Neural cell (in vitro differentiated cells): ENCODE results near the gene C14orf132. TPM values are rescaled to one million over a fixed set of nuclear protein-coding genes. Genes with fewer than 3 reads are reported as not detected.

ENCODE experiments used
- H2AFZ ChIP-seq: fragments of 200-600, 300-800 bp; sonication (generic), shearing (Covaris generic); 2 replicates; pipeline ENCODE4 v1.6.0; 2014; ENCODE audit warnings: low read depth, mild to moderate bottlenecking, antibody characterized with exemption, low read length, moderate library complexity
- H3F3A ChIP-seq: fragments of 200-600 bp; shearing (Covaris generic); 2 replicates; pipeline ENCODE4 v1.6.1; 2016; ENCODE audit warnings: mild to moderate bottlenecking, moderate library complexity, mixed read lengths, antibody characterized with exemption, low read length; ENCODE audit not compliant: insufficient read depth, poor library complexity, severe bottlenecking
- H3K27ac ChIP-seq: fragments of 200-600, 300-800 bp; sonication (generic), shearing (Covaris generic); 2 replicates; pipeline ENCODE4 v1.5.1; 2014; ENCODE audit warnings: mild to moderate bottlenecking, low read length, moderate library complexity
- H3K27me3 ChIP-seq: fragments of 300-800, 200-600 bp; sonication (generic), shearing (Covaris generic); 2 replicates; pipeline ENCODE4 v1.6.0; 2014; ENCODE audit warnings: mild to moderate bottlenecking, low read depth, low read length, moderate library complexity; ENCODE audit not compliant: insufficient read depth
- H3K36me3 ChIP-seq: fragments of 300-800, 200-600 bp; sonication (generic), shearing (Covaris generic); 2 replicates; pipeline ENCODE4 v1.5.1; 2014; ENCODE audit warnings: mild to moderate bottlenecking, antibody characterized with exemption, low read length, moderate library complexity; ENCODE audit not compliant: insufficient read depth
- H3K4me2 ChIP-seq: fragments of 300-800, 200-600 bp; sonication (generic), shearing (Covaris generic); 2 replicates; pipeline ENCODE4 v1.6.0; 2014; ENCODE audit warnings: mild to moderate bottlenecking, low read length
- H3K4me3 ChIP-seq: fragments of 300-800, 200-600 bp; sonication (generic), shearing (Covaris generic); 2 replicates; pipeline ENCODE4 v1.5.1; 2014; ENCODE audit warnings: mild to moderate bottlenecking, low read length, moderate library complexity
- H3K79me2 ChIP-seq: fragments of 200-600 bp; shearing (Covaris generic); replicated peaks from 2 replicates; pipeline ENCODE4 v1.6.0; 2014; ENCODE audit warnings: mild to moderate bottlenecking, low read length, moderate library complexity; ENCODE audit not compliant: insufficient read depth
- H3K9ac ChIP-seq: fragments of 300-800, 200-600 bp; sonication (generic), shearing (Covaris generic); 2 replicates; pipeline ENCODE4 v1.6.1; 2016; ENCODE audit warnings: mild to moderate bottlenecking, low read length, mixed read lengths
- H3K9me2 ChIP-seq: fragments of 200-600 bp; shearing (Covaris generic); 2 replicates; pipeline ENCODE4 v1.6.1; 2016; ENCODE audit warnings: mild to moderate bottlenecking, low read length, mixed read lengths; ENCODE audit not compliant: insufficient read depth
- H3K9me3 ChIP-seq: fragments of 200-600, 300-800 bp; sonication (generic), shearing (Covaris generic); 2 replicates; pipeline ENCODE4 v1.6.1; 2016; ENCODE audit warnings: mild to moderate bottlenecking, mixed run types, low read length, moderate library complexity, mixed read lengths
- H4K20me1 ChIP-seq: fragments of 200-600 bp; shearing (Covaris generic); 2 replicates; pipeline ENCODE4 v1.6.1; 2016; ENCODE audit warnings: mild to moderate bottlenecking, mixed run types; ENCODE audit not compliant: insufficient read depth
- EP300 ChIP-seq: fragments of 450-650 bp; conservative IDR thresholded peaks from 2 replicates; pipeline ENCODE4 v1.6.1; 2014; ENCODE audit warnings: antibody characterized with exemption, mild to moderate bottlenecking, moderate library complexity; ENCODE audit not compliant: poor library complexity, severe bottlenecking
- EZH2 ChIP-seq: fragments of 200-600, 300-800 bp; shearing (Covaris generic), sonication (generic); IDR thresholded peaks from 2 replicates; pipeline ENCODE4 v1.6.1; 2014; ENCODE audit warnings: antibody characterized with exemption, low read length, borderline replicate concordance, mild to moderate bottlenecking; ENCODE audit not compliant: insufficient read depth, poor library complexity, severe bottlenecking
- MXI1 ChIP-seq: fragments of 450-650 bp; conservative IDR thresholded peaks from 2 replicates; pipeline ENCODE4 v1.6.1; 2014; ENCODE audit warnings: antibody characterized with exemption, mild to moderate bottlenecking; ENCODE audit not compliant: poor library complexity, severe bottlenecking
- POLR2AphosphoS5 ChIP-seq: IDR thresholded peaks from 2 replicates; pipeline ENCODE4 v1.6.1; 2012
- RAD21 ChIP-seq: fragments of 450-650 bp; conservative IDR thresholded peaks from 2 replicates; pipeline ENCODE4 v1.6.1; 2014; ENCODE audit warnings: antibody characterized with exemption, mild to moderate bottlenecking, moderate library complexity
- SMC3 ChIP-seq: fragments of 450-650 bp; conservative IDR thresholded peaks from 2 replicates; pipeline ENCODE4 v1.6.1; 2014; ENCODE audit warnings: antibody characterized with exemption, mild to moderate bottlenecking, moderate library complexity; ENCODE audit not compliant: poor library complexity
- TAF1 ChIP-seq: IDR thresholded peaks from 2 replicates; pipeline ENCODE4 v1.6.1; 2012; ENCODE audit warnings: low read depth
- polyA plus RNA-seq: library from polyadenylated mRNA; depleted of rRNA; stranded (reverse); fragments of >200 nt; gene quantifications from 2 replicates; pipeline ENCODE4 v1.2.3, GENCODE V29; 2014
- TF ChIP-seq, protein P1 (sequence below): fragments of 450-650 bp; IDR thresholded peaks from 2 replicates; pipeline ENCODE4 v1.5.1; 2014; ENCODE audit warnings: antibody characterized with exemption, mild to moderate bottlenecking, moderate library complexity; ENCODE audit not compliant: poor library complexity, severe bottlenecking
- TF ChIP-seq, protein P2 (sequence below): IDR thresholded peaks from 2 replicates; pipeline ENCODE4 v1.6.1; 2012; ENCODE audit warnings: borderline replicate concordance

The C14orf132 gene
- polyA plus RNA-seq, 1 donor from 2014 or later, result 50.1 TPM

DNA sequence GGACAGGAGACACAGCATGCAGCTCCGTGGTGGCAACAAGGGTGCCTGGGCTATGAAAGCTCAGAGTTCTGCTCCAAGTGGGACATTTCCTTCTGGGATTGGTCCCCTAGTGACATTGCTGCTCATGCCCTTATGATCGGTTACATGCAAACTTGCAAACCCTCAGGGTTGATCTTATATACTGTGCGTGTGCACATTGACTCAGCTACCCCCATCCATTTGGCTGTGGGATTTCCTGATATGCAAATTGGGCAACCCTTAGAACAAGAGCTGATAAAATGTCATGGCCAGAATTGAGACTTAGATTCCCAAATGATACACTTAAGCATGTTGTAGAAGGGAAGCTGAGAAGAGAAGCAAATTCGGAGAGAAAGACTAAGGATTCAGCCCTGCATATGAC lies 92.7 kb downstream of the C14orf132 start:
- TF ChIP-seq, protein P1, sequence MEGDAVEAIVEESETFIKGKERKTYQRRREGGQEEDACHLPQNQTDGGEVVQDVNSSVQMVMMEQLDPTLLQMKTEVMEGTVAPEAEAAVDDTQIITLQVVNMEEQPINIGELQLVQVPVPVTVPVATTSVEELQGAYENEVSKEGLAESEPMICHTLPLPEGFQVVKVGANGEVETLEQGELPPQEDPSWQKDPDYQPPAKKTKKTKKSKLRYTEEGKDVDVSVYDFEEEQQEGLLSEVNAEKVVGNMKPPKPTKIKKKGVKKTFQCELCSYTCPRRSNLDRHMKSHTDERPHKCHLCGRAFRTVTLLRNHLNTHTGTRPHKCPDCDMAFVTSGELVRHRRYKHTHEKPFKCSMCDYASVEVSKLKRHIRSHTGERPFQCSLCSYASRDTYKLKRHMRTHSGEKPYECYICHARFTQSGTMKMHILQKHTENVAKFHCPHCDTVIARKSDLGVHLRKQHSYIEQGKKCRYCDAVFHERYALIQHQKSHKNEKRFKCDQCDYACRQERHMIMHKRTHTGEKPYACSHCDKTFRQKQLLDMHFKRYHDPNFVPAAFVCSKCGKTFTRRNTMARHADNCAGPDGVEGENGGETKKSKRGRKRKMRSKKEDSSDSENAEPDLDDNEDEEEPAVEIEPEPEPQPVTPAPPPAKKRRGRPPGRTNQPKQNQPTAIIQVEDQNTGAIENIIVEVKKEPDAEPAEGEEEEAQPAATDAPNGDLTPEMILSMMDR, result no peak
- TF ChIP-seq, protein P2, sequence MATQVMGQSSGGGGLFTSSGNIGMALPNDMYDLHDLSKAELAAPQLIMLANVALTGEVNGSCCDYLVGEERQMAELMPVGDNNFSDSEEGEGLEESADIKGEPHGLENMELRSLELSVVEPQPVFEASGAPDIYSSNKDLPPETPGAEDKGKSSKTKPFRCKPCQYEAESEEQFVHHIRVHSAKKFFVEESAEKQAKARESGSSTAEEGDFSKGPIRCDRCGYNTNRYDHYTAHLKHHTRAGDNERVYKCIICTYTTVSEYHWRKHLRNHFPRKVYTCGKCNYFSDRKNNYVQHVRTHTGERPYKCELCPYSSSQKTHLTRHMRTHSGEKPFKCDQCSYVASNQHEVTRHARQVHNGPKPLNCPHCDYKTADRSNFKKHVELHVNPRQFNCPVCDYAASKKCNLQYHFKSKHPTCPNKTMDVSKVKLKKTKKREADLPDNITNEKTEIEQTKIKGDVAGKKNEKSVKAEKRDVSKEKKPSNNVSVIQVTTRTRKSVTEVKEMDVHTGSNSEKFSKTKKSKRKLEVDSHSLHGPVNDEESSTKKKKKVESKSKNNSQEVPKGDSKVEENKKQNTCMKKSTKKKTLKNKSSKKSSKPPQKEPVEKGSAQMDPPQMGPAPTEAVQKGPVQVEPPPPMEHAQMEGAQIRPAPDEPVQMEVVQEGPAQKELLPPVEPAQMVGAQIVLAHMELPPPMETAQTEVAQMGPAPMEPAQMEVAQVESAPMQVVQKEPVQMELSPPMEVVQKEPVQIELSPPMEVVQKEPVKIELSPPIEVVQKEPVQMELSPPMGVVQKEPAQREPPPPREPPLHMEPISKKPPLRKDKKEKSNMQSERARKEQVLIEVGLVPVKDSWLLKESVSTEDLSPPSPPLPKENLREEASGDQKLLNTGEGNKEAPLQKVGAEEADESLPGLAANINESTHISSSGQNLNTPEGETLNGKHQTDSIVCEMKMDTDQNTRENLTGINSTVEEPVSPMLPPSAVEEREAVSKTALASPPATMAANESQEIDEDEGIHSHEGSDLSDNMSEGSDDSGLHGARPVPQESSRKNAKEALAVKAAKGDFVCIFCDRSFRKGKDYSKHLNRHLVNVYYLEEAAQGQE, result no peak
- TF ChIP-seq EP300 (no peak), TAF1 (no peak)
- Histone ChIP-seq H3K79me2 (no peaks in the 10 kb centered on the region), H2AFZ (no peak overlapping the region), H4K20me1 (no peaks in the 10 kb centered on the region), H3K27me3 (no peaks in the 10 kb centered on the region), H3K9ac (no peak overlapping the region), H3K9me2 (no peaks in the 10 kb centered on the region), H3K36me3 (no peaks in the 10 kb centered on the region), H3K4me3 (no peak overlapping the region), H3K27ac (no peak overlapping the region), H3K9me3 (no peaks in the 10 kb centered on the region), H3K4me2 (no peak overlapping the region), H3F3A (no peaks in the 10 kb centered on the region)

DNA sequence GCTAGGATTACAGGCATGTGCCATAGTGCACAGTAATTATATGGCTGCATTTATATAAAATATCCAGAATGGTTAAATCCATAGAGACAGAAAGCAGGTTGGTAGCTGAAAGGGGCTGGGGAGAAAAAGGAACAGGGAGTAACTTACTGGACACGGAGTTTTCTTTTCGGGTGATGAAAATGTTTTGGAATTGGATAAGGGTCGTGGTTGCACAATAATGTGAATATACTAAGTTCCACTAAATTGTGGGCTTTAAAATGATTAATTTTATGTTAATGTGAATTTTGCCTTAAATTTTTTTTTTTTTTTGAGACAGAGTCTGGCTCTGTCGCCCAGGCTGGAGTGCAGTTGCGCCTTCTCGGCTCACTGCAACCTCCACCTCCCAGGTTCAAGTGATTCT lies 95.3 kb downstream of the C14orf132 start:
- Histone ChIP-seq H3K4me3 (no peak overlapping the region), H3K27me3 (no peaks in the 10 kb centered on the region), H3K27ac (no peak overlapping the region), H3K36me3 (no peaks in the 10 kb centered on the region), H3K4me2 (no peak overlapping the region), H3K9me2 (no peaks in the 10 kb centered on the region), H3K9me3 (no peaks in the 10 kb centered on the region), H3K9ac (no peak overlapping the region), H3K79me2 (no peaks in the 10 kb centered on the region), H3F3A (no peaks in the 10 kb centered on the region), H2AFZ (no peak overlapping the region), H4K20me1 (no peaks in the 10 kb centered on the region)
- no peak for TF ChIP-seq SMC3
- TF ChIP-seq, protein P2, result no peak
- TF ChIP-seq POLR2AphosphoS5, result no peak
- TF ChIP-seq, protein P1, result no peak
- TF ChIP-seq EZH2, result no peak
- no peak for TF ChIP-seq MXI1
- TF ChIP-seq EP300, result no peak
- TF ChIP-seq RAD21, result no peak
- no peak for TF ChIP-seq TAF1
